ENCODE results near the gene INTS13. TPM values are rescaled to one million over a fixed set of nuclear protein-coding genes. Genes with fewer than 3 reads are reported as not detected.

Gene INTS13, protein sequence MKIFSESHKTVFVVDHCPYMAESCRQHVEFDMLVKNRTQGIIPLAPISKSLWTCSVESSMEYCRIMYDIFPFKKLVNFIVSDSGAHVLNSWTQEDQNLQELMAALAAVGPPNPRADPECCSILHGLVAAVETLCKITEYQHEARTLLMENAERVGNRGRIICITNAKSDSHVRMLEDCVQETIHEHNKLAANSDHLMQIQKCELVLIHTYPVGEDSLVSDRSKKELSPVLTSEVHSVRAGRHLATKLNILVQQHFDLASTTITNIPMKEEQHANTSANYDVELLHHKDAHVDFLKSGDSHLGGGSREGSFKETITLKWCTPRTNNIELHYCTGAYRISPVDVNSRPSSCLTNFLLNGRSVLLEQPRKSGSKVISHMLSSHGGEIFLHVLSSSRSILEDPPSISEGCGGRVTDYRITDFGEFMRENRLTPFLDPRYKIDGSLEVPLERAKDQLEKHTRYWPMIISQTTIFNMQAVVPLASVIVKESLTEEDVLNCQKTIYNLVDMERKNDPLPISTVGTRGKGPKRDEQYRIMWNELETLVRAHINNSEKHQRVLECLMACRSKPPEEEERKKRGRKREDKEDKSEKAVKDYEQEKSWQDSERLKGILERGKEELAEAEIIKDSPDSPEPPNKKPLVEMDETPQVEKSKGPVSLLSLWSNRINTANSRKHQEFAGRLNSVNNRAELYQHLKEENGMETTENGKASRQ
- total RNA-seq: 14.3 and 25.4 TPM in 2 replicates

DNA sequence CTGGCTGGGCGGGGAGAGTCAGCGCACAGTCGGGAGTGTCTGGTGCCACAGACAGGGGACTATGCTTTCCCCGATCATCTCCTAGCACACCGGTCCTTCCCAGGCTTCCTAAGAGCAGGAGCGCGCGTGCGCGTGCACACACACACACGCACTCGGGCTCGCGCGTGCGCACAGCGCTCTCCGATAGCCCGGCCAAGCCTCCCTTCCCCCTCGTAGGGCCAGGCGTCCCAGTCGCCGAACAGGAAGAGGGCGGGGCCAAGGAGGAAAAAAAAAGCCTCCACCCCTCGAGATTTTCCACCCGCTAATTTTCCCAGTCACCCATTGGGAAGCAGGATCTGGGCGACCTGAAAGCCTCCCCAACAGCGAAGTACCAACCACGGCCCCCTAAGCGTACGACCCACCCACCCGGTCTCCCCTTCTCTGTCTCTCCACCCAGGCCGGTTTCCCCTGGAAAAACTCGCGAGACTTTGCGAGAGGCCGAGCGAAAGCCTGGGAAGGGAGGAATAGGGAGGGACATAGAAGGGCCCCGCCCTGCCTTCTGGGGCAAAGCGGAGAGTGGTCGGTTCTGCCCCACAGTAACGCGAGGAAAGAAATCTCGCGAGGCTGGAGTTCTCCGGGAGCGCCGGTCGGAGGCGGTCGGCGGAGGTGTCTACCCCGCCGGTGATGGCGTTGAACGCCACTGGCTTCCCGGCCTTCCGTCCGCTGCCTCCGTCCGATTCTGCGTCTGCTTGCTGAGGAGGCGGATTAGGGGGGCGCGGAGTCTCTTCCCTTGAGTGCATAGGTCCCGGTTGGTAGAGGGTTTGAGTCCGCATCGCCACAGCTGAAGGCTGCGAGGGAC, at the start of gene INTS13, which contains the start of gene FGFR1OP2:
INTS13 (minus strand) TSS at position 119 of the 838 bp plus-strand sequence. CDS start 1,178 bp downstream, outside the sequence.
FGFR1OP2 (plus strand) TSS at position 608 of the 838 bp plus-strand sequence. CDS start 15,689 bp downstream, outside the sequence.

Other genes with a start within 250 kb of the INTS13 start
- 3.6 and 6.6 TPM in 2 replicates for gene ITPR2, start 104.8 kb downstream of the INTS13 start, total RNA-seq
- gene FGFR1OP2, start 489 bp upstream of the INTS13 start, total RNA-seq: 31.2 and 49.8 TPM in 2 replicates
- gene TM7SF3, start 76.4 kb upstream of the INTS13 start, total RNA-seq: 77.5 and 92.7 TPM in 2 replicates
- 41.0 and 47.6 TPM in 2 replicates for gene MED21, start 84.6 kb upstream of the INTS13 start, total RNA-seq
- not detected in 2 replicates for gene C12orf71, start 144.6 kb upstream of the INTS13 start, total RNA-seq

Measured in bronchial smooth muscle cell (primary cell).